ENCODE results near the gene RAB6A. TPM values are rescaled to one million over a fixed set of nuclear protein-coding genes. Genes with fewer than 3 reads are reported as not detected.

The RAB6A gene
- total RNA-seq, 2 donors from 2014 or later = 179 to 247 TPM

DNA sequence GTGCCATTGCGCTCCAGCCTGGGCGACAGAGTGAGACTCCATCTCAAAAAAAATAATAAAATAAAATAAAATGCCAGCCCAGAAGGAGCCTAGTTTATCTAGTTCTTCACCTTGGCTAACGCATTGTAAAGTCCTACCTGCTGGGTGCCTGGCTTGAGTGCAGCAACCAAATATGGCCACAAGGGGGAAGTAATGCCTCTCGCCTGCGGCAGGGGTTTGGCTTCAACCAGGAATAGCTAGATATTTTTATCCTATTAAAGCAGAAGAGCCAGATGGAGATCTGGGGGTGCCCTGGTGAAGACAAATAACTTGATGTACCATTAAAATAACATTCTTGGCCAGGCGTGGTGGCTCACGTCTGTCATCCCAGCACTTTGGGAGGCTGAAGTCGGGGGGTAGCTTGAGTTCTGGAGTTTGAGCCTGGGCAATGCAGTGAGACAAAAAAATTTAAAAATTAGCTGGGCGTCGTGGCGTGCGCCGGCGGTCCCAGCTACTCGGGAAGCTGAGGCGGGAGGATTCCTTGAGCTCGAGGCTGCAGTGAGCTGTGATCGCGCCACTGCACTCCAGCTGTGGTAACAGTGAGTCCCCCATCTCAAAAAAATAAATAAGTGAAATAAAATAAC lies 135.1 kb downstream of the RAB6A start:
- Histone ChIP-seq H3K9me3 (no peaks in the 10 kb centered on the region), H3K36me3 (no peaks in the 10 kb centered on the region), H3K27ac (no peak overlapping the region), H3K27me3 (replicated peaks; ENCODE audit: insufficient read depth) (no peaks in the 10 kb centered on the region), H3K4me1 (ENCODE audit: control insufficient read depth in 1 of 2, low read depth in 2 of 2) (peaks cover 0 to 6% of the 10 kb centered on the region in 2 donors), H3K4me3 (peak overlapping the region; percentile 57)
- no peak for DNase-seq (ENCODE audit: low spot score)
- peak; percentile 93 for TF ChIP-seq CTCF (IDR thresholded peaks at IDR 0.05)
- ATAC-seq (ENCODE audit: insufficient number of reproducible peaks, low FRiP score, low read depth) = peak; percentile 66

Other genes starting within 250 kb of the RAB6A start
- gene FAM168A, start 163.0 kb downstream of the RAB6A start, total RNA-seq = 10 to 100 TPM; 34.0 to 36.0 TPM
- 1 to 10 TPM; 7.3 to 7.9 TPM for gene PLEKHB1, start 114.5 kb downstream of the RAB6A start, total RNA-seq
- gene MRPL48, start 26.8 kb upstream of the RAB6A start, total RNA-seq = 10 to 100 TPM in 1 of 2 donors, 1 to 10 TPM in 1; 3.8 to 18.6 TPM
- 10 to 100 TPM; 40.8 to 64.9 TPM for gene COA4, start 115.8 kb upstream of the RAB6A start, total RNA-seq
- 1 to 10 TPM; 8.7 to 8.8 TPM for gene PAAF1, start 115.9 kb upstream of the RAB6A start, total RNA-seq
- 1 to 10 TPM in 1 of 2 donors, not detected in 1; 1.8 TPM for gene DNAJB13, start 190.0 kb upstream of the RAB6A start, total RNA-seq
- gene UCP2, start 221.8 kb upstream of the RAB6A start, total RNA-seq = 10 to 100 TPM; 42.0 to 57.7 TPM
- 10 to 100 TPM in 1 of 2 donors, under 1 TPM in 1; 0.14 to 13.9 TPM for gene UCP3, start 248.0 kb upstream of the RAB6A start, total RNA-seq